ENCODE data around the gene ASF1A.
A peak's percentile ranks its signal among the peaks of the same experiment; 100 is the strongest.

Gene ASF1A

GRCh38 chr6:118917546-118918328 lies 23.8 kb downstream of the ASF1A start:
- DNase-seq, result no peak

- DNase-seq, result no peak
Observed at GRCh38 chr6:118918329-118918725, 24.4 kb downstream of the ASF1A start.

GRCh38 chr6:118921084-118921483 lies 27.1 kb downstream of the ASF1A start:
- no peak for DNase-seq

DNA sequence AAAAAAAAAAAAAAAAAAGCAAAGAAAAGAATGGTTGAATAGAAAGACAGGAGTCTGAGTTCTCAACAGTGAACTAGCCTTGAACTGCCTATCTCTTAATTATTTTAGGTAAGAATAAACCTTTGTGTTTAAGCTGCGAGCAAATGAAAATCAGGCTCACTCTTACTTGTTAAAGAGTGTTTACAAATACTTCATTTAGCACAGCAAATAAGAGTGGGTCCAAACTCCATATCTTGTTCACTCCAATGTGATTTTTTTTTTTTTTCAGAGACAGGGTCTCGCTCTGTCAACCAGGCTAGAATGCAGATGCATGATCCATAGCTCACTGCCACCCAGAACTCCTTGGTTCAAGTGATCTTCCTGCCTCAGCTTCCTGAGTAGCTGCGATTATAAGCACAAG lies 29.1 kb downstream of the ASF1A start:
- no peak for DNase-seq

- DNase-seq, result no peak
Observed at GRCh38 chr6:118930680-118931079, 36.7 kb downstream of the ASF1A start.

- DNase-seq, result no peak
Observed at GRCh38 chr6:118931436-118931835, 37.5 kb downstream of the ASF1A start.

DNA sequence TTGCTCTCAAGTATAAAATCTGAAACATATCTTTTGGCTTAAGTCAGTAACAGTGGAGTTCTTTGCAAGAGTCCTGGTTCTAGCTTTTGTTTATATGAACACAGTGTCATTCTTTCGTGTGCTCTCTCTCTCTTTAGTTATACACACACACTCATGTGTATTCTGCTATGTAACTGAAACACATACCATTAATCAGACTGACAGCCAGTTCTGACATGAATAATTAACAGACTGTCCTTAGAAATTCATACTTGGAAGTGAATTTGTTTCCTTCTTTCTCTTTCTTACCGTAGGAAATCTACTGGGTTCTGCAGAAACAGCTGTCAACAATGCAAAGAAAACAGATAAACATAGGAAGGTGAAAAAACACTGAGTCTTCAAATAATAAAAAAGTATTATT lies 38.5 kb downstream of the ASF1A start:
- DNase-seq, result no peak

DNA sequence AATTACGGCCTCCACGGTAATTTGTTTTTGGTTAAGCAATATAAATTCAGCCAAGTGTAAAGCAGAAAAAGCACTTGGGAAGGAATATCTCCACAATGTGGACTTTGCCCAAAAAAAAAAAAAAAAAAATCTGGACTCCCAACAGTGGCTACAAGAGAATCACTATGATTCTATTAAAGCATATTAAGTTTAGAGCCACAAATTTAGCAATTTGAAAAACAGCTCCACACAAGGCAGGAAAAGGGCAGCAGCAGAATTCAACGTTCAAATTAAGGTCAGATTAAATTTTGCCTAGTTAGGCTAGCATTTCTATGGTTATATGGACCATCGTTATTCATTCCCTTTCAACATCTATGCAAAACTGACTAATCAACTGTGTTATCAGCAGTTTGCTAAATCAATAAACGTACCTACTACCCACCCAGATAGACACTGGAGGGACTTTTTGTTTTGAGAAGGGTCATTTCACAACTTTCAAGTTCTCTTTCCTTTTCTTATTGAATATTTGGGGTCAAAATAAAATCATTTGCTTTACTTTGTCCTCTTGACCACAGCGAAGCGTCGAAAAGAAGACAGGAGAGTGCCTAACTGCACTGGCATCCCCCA lies 40.0 kb downstream of the ASF1A start:
- no peak for DNase-seq

GRCh38 chr6:118934461-118935330 lies 40.7 kb downstream of the ASF1A start, which contains the start of gene MCM9:
Gene MCM9 (minus strand): TSS chr6:118935159. CDS start chr6:118931723, 3,436 bp downstream.
- peak; percentile 96 for DNase-seq

- DNase-seq, result no peak
Observed at GRCh38 chr6:118935331-118935668, 41.3 kb downstream of the ASF1A start.

DNA sequence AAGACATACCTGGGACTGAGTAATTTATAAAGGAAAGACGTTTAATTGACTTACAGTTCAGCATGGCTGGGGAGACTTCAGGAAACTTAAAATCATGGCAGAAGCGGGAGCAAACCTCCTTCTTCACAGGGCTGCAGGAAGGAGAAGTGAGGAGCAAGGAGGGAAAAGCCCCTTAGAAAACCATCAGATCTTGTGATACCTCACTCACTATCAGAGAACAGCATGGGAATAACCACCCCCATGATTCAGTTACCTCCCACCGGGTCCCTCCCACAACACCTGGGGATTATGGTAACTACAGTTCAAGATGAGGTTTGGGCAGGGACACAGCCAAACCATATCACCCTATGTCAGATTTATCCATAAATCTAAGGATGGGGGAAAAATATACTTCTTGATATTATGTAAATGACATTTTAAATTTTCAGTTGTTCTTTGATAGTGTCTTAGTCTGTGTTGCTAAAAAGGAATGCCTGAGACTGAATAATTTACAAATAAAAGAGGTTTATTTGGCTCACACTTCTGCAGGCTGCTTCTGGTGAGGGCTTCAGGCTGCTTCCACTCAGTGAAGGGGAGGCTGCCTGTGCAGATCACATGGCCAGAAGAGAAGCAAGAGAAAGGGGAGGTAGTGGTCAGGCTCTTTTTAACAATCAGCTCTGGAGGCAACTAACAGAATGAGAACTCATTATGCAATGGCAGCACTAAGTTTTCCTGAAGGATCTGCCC lies 42.2 kb downstream of the ASF1A start:
- no peak for DNase-seq

DNA sequence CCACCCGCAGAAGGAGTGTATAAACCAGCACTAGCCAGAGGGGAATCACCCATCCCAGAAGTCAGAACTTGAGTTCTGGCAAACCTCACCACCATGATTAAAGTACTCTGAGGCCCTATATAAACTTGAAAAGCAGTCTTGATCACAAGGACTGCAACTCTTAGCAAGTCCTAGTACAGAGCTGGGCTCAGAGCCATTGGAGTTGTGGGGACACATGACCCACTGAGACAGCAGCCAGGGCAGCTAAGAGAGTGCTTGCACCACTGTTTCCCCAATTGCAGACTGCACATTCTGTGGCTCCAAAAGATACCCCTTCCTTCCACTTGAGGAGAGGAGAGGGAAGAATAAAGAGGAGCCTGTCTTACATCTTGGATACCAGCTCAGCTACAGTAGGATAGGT lies 45.7 kb downstream of the ASF1A start:
- no peak for DNase-seq

GRCh38 chr6:118940770-118941169 lies 46.8 kb downstream of the ASF1A start:
- DNase-seq, result no peak

DNA sequence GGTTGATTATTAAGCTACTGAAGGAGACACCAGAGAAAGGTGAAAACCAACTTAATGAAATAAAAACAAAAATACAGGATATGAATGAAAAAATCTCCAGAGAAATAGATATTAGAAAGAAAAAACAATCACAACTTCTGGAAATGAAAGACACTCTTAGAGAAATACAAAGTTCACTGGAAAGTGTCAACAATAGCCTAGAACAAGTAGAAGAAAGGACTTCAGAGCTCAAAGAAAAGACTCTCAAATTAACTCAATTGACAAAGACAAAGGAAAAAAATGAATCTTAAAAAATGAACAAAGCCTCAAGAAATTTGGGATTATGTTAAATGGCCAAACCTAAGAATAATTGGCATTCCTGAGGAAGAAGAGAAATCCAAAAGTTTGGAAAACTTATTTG lies 51.3 kb downstream of the ASF1A start:
- DNase-seq, result no peak

- no peak for DNase-seq
Observed at GRCh38 chr6:118952683-118953082, 58.7 kb downstream of the ASF1A start.

- DNase-seq, result no peak
Observed at GRCh38 chr6:118953391-118953790, 59.4 kb downstream of the ASF1A start.

All from NCI-H345 (cell line).